ENCODE measurements around the gene NSMCE4A.
"Not testable (repeated sequence)": the region's sequence is repeated elsewhere in the genome, so short reads cannot be mapped to it uniquely, and the experiment has no call there.

NSMCE4A gene

DNA sequence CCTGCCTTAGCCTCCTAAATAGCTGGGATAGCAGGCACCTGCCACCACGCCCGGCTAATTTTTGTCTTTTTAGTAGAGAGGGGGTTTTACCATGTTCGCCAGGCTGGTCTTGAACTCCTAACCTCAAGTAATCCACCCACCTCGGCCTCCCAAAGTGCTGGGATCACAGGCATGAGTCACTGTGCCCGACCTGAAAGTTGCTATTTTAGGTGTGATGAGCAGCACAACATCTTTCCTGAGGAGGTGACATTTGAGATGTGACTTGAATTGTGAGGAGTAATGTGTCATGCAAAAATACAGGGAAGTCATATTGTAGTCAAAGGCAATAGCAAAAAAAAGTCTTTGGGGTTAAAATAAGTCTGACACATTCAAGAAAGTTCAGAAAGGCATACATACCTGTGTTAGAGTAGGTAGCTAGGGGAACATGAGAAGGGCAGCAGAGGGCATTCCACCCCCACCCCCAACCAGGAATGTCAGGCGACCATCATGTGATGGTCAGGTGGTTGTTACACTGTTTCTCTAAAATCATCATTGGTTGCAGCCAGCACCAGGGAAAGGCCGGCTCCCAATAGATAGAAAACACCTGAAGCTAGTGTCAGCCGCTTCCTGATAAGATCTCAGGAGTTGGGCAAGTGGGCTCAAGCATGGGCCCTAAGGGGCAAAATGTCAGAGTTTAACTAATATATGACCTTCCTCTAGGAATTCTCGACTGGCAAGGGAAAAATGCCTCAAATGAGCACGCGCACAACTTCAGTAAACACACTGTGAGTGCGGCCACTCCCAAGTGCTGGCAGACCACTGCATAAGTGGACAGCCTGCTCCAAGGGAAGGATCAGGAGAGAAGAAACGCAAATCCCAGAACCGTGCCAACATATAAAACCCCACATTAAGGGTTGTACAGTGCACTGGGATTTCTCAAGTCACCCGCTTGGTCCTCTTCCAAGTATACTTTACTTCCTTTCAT, 13.6 kb upstream of the NSMCE4A start, which contains the start of gene TACC2:
TSS of gene TACC2 (plus strand) at position 803 of the 964 bp plus-strand sequence. CDS start 32,819 bp downstream, outside the sequence.
- DNase-seq (ENCODE audit: low read depth) = no peak

DNA sequence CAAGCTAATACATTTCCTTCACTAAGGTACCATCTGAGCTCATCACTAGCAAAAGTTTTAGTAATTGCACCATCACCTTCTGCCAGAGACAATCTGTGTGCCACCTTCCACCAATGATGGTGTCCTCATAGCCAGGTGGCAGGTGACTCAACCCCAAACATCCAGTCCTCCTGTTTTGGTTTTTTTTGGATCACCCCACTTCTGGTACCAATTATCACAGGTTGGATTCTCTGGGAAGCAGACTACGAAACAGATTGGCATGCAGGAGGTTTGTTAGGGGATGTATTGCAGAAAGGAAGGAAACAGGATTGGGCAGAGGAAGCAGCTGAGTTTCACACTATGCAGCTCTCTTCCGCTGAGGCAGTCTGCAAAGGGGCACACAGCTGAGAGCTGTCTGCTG, 9.4 kb upstream of the NSMCE4A start:
- DNase-seq (ENCODE audit: low read depth) = no peak

- no peak for DNase-seq (ENCODE audit: low read depth)
Observed at GRCh38 chr10:121983852-121984251, 8.8 kb upstream of the NSMCE4A start.

- no peak for DNase-seq (ENCODE audit: low read depth)
Observed at GRCh38 chr10:121981346-121981745, 6.3 kb upstream of the NSMCE4A start.

GRCh38 chr10:121978511-121978910, 3.5 kb upstream of the NSMCE4A start:
- DNase-seq (ENCODE audit: low read depth) = no peak

- no peak for DNase-seq (ENCODE audit: low read depth)
Observed at GRCh38 chr10:121976607-121977006, 1.6 kb upstream of the NSMCE4A start.

- DNase-seq (ENCODE audit: low read depth) = no peak
Observed at GRCh38 chr10:121975295-121976086, 474 bp upstream of the NSMCE4A start.

GRCh38 chr10:121974019-121974534, 940 bp downstream of the NSMCE4A start:
- no peak for DNase-seq (ENCODE audit: low read depth)

GRCh38 chr10:121969086-121969485, 5.9 kb downstream of the NSMCE4A start:
- not testable (repeated sequence) for DNase-seq (ENCODE audit: low read depth)

GRCh38 chr10:121965996-121966395, 9.0 kb downstream of the NSMCE4A start:
- no peak for DNase-seq (ENCODE audit: low read depth)

DNA sequence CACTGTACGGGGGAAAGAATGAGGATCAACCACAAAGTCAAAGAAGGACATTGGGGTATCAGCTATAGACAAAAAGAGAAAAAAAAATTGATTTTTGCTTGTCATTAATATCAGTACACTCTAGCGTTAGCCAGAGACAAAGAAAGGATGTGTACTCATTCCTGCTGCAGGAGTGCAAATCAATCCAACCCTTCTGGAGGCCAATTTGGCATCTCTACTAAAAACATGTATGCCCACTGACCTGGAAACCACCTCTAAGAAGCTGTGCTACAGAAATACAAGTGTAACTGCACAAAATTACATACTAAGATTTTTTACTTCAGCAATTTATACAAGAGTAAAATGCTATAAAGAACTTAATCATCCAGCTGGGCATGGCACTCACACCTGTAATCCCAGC, 13.6 kb downstream of the NSMCE4A start:
- no peak for DNase-seq (ENCODE audit: low read depth)

- no peak for DNase-seq (ENCODE audit: low read depth)
Observed at GRCh38 chr10:121959671-121960070, 15.3 kb downstream of the NSMCE4A start.

DNA sequence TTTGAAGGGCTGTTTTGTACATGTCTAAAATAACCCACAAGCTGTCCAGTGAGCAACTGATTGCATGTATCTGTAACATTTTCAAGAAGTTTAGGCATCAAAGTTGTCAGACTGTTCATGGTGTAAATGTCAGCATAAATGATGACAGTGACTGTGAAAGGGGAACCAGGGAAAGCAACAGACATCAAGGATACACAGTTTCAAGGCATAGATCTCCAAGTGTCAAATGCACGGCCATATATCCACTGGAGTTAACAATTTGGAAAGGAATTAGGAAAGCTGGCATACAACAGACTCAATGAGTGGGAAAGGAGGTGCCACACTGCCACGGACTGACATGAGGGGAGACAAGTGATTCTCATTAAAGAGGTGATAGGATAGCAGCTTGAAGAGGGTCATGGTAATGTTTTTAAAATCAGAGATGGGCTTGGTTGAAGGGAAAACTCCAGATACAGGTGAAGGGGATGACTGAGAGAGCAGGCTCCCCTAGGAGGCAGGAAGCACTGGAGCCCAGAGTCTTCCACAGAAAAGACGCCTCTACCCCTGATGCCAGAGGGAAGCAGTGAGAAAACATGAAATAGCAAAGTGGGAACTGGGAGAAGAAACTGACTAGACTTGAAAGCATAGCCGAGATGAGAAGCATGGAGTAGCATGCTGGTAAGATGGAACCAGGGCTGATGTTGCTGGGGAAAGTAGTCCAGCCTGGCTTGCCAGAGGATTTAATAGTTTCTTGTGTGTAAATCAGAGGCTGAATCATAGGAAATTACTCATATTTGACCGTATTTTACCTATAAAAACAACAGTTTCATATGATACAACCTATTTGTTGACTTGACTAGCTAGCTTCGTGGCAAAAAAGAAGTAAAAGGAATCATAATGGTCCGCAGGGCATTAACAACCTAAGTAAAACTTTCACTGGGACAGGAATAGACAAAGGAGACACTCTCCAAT, 18.6 kb downstream of the NSMCE4A start:
- DNase-seq (ENCODE audit: low read depth) = no peak

- DNase-seq (ENCODE audit: low read depth) = no peak
Observed at GRCh38 chr10:121952226-121952625, 22.8 kb downstream of the NSMCE4A start.

DNA sequence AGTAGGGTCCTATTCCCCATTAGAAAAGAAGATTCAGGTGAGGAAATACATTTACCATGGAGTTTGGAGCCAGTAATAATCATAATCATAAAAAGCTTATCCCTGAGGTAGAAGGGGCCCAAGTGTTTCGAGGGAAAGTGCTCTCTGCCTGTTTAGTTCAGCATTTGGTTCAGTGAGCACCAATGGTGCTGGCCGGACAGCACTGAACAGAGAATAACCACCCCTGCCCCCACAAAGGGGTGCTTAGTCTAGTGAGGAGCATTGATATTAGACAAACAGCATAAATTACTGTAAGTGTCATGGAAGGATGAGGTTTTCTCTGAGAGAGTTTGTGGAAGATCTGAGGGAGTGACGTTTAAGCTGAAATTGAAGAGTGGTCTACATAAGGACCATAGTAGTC, 25.6 kb downstream of the NSMCE4A start:
- DNase-seq (ENCODE audit: low read depth) = no peak

DNA sequence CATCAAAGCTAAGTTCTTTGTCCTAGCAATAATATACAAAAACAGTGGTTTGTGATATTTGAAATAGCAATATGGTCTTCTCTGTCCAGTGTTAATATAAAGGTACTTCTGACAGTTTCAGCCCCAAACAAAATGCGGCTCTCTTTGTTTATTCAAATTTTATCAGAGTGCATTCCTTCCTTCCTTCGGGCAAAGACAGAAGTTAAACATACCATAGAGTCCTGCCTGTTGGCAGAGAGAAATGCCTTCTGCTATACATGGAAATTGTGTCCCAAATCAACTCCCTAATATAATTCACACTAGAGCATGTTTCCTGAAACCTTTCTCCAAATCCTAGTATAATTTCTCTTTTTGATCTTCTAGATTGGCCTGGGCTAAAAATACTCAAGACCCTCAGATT, 26.0 kb downstream of the NSMCE4A start:
- DNase-seq (ENCODE audit: low read depth) = no peak

DNA sequence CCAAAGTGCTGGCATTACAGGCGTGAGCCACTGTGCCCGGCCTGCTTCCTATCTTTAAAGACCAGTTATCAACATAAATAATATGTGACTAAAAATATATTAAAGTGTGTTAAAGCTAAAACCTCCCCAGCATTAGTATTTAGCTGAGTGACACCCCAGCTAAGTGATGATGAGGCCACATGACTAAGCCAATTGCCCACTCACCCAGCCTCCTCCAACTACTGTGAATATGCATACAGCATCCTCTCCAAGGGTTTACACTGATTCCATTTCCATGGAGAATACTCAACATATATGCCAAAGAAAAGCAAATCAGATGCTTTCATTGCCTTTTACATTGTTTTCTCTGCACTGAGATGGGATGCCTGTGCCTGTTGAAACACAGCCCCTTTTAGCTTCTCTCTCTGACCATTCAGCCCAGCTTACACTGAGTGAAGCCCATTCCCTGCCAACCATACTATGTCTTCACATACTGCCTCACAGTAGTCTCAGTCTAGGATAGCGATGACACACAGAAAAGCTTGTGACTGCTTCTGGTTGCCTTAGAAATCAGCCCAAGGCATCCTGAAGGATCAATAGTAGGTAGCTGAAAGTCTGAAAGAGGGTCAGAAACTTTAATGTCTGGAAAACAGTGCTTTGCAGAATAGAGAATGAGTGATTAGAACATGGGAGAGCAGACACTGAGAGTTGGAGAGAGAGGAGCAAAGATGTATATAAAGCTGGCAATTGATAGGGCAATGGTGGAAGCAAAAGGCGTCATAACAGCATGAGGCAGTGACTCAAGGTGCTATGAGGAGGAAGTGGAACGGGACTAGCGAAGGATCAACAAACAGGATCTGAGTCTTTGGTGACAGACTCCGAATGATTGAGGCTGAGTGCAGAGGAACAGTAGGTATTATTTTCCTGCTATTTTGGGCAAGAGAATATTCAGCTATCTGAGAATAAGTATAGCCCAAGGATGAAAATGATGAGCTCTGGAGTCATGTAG, 27.4 kb downstream of the NSMCE4A start:
- no peak for DNase-seq (ENCODE audit: low read depth)

DNA sequence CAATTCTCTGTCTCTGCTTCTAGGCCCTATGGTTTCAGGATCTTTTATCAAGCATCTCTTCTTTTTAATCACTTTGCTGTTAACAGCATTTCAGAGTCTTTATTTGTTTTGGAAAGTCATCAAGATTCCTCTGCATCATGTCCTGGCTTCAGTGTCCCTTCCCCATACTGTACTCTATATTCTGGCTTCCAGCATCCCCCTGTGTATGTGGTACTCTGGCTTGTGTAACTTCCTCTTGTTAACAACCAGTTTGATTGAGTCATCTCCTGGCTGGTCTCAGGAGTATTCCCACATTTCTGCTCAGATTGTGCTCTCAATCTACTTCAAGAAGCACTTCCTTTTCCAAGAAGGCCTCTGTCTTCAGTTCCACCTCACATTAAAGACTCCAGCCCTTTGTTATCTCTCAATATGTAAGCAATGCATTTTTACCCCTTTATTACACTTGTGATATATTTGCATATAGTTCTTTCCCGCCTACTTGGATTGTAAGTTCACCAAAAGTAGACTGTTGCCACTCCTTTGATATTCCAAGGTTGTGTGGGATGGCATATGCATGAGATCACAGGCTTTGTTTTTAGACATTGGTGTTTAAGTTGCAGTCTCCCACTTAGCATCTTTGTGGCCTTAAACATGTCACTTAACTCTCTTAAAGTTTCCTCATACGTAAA, 32.1 kb downstream of the NSMCE4A start:
- DNase-seq (ENCODE audit: low read depth) = no peak

GRCh38 chr10:121941532-121941931, 33.5 kb downstream of the NSMCE4A start:
- no peak for DNase-seq (ENCODE audit: low read depth)

- DNase-seq (ENCODE audit: low read depth) = no peak
Observed at GRCh38 chr10:121936295-121936694, 38.7 kb downstream of the NSMCE4A start.
